NT2/D1 (cell line): ENCODE measurements around the gene RAD23B.

Experiments
- SUZ12 ChIP-seq: IDR thresholded peaks from 2 replicates; pipeline ENCODE4 v1.6.1; 2011; ENCODE audit not compliant: insufficient read length, insufficient read depth; ENCODE audit errors: extremely low read depth
- YY1 ChIP-seq: IDR thresholded peaks from 2 replicates; pipeline ENCODE4 v1.6.1; 2011; ENCODE audit not compliant: insufficient read length, insufficient read depth
- ZNF274 ChIP-seq: IDR thresholded peaks from 2 replicates; pipeline ENCODE4 v1.6.1; 2011; ENCODE audit warnings: mild to moderate bottlenecking, low read depth, low read length

GRCh38 chr9:107248714-107249113, 34.4 kb upstream of the RAD23B start:
- TF ChIP-seq SUZ12, result no peak
- no peak for TF ChIP-seq ZNF274
- no peak for TF ChIP-seq YY1
